ENCODE results near the gene PSD2.

The PSD2 gene

DNA sequence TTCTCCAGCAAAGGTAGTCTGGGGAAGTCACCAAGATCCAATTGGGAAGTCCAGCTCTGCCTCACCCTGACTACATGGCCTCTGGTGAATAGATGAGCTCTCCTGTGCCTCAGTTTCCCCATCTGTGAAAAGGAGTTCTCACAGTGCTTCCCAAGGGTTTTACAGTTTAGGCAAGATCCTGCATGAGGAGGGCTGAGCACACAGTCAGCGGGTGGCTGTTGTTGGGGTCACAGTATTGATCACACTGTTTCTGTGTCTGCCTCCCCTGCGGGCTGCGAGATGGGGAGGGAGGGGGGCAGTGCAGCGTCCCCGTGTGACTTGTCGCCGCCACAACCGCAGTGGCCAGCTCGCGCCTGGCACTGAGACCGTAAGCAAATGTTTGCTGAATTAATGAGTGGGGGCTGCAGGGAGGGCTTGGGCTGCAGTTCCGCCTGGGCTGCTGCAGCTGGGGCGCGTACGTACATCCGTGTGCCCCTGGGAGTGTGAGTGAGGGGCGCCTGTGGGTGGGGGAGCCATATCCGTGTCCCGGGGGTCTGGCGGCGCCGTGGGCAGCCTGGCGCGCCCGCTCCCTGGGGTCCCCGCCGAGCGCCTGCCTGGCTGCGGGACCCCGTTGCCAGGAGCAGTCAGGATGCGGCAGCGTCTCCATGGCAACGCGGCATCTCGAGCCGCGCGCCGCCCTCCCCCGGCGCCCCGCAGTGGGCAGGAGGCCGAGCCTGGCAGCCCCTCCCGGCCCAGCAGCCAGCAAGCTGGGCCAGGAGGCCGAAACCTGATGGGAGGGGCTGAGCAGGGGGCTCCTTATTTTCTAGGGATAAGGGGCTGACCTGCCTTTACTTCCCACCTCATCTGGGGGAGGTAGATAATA lies 31.4 kb upstream of the PSD2 start:
- Histone ChIP-seq H3K4me1 (ENCODE audit: control insufficient read depth in 5 of 5, insufficient read depth in 5 of 5, low read length in 5 of 5) (peaks cover 1 to 31% (median 19%) of the 10 kb centered on the region in 5 donors), H3K36me3 (ENCODE audit: control insufficient read depth in 5 of 5, insufficient read depth in 5 of 5, low read length in 5 of 5) (no peaks in the 10 kb centered on the region), H3K4me3 (ENCODE audit: low read depth in 1 of 5, low read length in 5 of 5) (no peak overlapping the region), H3K27ac (ENCODE audit: low read depth, low read length) (no peak overlapping the region), H3K9me3 (ENCODE audit: control insufficient read depth in 5 of 5, low read length in 5 of 5) (no peaks in the 10 kb centered on the region), H3K9ac (ENCODE audit: low read length in 5 of 5) (no peak overlapping the region), H3K27me3 (ENCODE audit: control insufficient read depth in 5 of 5, insufficient read depth in 4 of 5, low read length in 5 of 5) (peaks cover 14 to 27% (median 26%) of the 10 kb centered on the region in 5 donors)

DNA sequence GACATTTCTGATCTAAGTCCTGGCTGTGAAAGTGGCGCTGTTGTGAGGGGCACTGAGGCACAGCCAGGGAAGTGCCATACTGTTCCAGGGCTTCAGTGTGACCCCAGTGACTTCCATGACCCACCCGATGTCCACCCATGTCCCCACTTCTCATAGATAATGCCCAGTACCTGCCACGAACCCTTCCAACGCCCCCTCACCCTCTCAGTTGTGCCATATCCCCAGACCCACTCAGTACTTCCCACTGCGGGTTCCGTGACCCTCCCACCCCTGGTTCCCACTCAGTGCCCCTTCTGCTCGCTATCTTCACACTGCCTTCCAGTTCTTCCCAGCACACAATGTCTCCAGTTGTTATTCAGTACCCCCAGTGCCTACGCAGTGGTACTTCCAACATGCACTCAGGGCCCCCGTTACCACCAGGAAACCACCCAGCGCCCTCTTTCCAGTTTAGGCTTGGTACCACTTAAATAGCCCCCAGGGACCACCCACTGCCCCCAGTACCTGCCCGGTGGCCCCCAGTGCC lies 30.7 kb upstream of the PSD2 start:
- Histone ChIP-seq H3K4me1 (ENCODE audit: control insufficient read depth in 5 of 5, insufficient read depth in 5 of 5, low read length in 5 of 5) (peaks cover 1 to 39% (median 20%) of the 10 kb centered on the region in 5 donors), H3K27me3 (ENCODE audit: control insufficient read depth in 5 of 5, insufficient read depth in 4 of 5, low read length in 5 of 5) (peaks cover 14 to 26% (median 22%) of the 10 kb centered on the region in 5 donors), H3K9ac (ENCODE audit: low read length in 5 of 5) (no peak overlapping the region), H3K36me3 (ENCODE audit: control insufficient read depth in 5 of 5, insufficient read depth in 5 of 5, low read length in 5 of 5) (no peaks in the 10 kb centered on the region), H3K9me3 (ENCODE audit: control insufficient read depth in 5 of 5, low read length in 5 of 5) (no peaks in the 10 kb centered on the region), H3K4me3 (ENCODE audit: low read depth in 1 of 5, low read length in 5 of 5) (peak overlapping the region in 1 of 5 donors; percentile 62), H3K27ac (ENCODE audit: low read depth, low read length) (no peak overlapping the region)

DNA sequence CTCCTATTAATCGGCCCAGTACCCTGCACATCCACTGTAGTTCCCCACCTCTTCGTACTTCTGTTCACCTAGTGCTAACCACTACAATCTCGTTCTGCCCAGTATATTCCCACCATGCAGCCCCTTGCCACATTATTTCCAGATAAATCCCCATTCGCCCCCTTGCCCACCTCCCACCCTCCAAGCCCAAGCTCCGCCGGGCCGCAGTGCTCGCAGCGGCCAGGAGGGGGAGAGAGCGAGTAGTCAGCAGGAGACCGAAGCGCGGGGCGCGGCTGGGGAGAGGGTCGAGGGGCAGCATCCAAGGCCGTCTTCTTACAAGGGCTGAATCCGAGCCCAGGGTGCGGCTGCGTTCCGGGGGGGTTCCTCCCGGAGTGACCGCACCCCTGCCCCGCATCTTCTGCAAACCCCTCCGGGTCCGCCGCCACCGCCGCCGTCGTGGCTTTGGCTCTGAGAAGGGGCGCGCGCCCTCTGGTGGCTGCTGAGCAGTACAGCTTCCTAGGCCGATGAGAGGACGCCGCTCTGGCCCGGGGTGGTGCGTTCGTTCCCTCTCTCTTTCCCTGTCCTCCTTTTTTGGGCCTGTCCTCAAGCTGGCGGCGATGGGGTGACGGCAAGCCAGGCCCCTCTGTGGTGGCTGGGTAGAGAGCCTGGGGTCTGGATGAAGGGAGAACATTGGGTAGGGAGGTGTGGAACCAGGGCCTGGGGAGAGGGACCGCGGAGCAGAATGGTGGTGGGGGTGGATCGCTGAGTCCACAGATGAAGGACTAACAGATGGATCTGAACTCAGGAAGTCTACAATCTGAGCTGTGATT lies 30.0 kb upstream of the PSD2 start:
- no peak overlapping the region for H3K27ac ChIP-seq (ENCODE audit: low read depth, low read length)
- H3K9ac ChIP-seq (ENCODE audit: low read length in 5 of 5) = peak overlapping the region in 4 of 5 donors; percentile 48 to 58 (median 49)
- peaks cover 1 to 41% (median 20%) of the 10 kb centered on the region in 5 donors for H3K4me1 ChIP-seq (ENCODE audit: control insufficient read depth in 5 of 5, insufficient read depth in 5 of 5, low read length in 5 of 5)
- no peaks in the 10 kb centered on the region for H3K9me3 ChIP-seq (ENCODE audit: control insufficient read depth in 5 of 5, low read length in 5 of 5)
- H3K4me3 ChIP-seq (ENCODE audit: low read depth in 1 of 5, low read length in 5 of 5) = peak overlapping the region in 4 of 5 donors; percentile 57 to 72 (median 62)
- H3K27me3 ChIP-seq (ENCODE audit: control insufficient read depth in 5 of 5, insufficient read depth in 4 of 5, low read length in 5 of 5) = peaks cover 14 to 24% (median 21%) of the 10 kb centered on the region in 5 donors
- no peaks in the 10 kb centered on the region for H3K36me3 ChIP-seq (ENCODE audit: control insufficient read depth in 5 of 5, insufficient read depth in 5 of 5, low read length in 5 of 5)

DNA sequence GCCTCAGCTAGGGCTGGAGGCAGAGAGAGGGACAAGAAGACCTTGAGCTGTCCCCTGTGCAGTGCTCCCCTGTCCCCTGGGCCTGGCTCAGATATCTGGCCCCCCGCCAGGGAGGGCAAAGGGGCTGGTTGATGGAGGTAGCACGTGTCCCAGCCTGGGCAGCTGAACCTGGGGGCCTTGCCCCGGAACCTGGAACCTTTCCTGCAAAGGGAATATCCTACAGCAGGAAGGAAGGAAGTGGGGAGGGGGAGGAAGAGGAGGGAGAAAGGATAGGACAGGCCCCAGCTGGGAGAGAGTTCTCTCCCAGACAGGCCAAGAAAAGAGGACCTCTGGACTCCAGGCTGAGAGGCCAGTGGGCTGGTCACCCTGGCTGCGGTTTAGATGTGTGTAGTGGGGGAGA lies 27.6 kb upstream of the PSD2 start:
- Histone ChIP-seq H3K36me3 (ENCODE audit: control insufficient read depth in 5 of 5, insufficient read depth in 5 of 5, low read length in 5 of 5) (no peaks in the 10 kb centered on the region), H3K4me3 (ENCODE audit: low read depth in 1 of 5, low read length in 5 of 5) (no peak overlapping the region), H3K4me1 (ENCODE audit: control insufficient read depth in 5 of 5, insufficient read depth in 5 of 5, low read length in 5 of 5) (peaks cover 3 to 53% (median 20%) of the 10 kb centered on the region in 5 donors), H3K9me3 (ENCODE audit: control insufficient read depth in 5 of 5, low read length in 5 of 5) (no peaks in the 10 kb centered on the region), H3K27ac (ENCODE audit: low read depth, low read length) (peak overlapping the region; percentile 30), H3K9ac (ENCODE audit: low read length in 5 of 5) (peak overlapping the region in 1 of 5 donors; percentile 30), H3K27me3 (ENCODE audit: control insufficient read depth in 5 of 5, insufficient read depth in 4 of 5, low read length in 5 of 5) (peaks cover 14 to 21% (median 20%) of the 10 kb centered on the region in 5 donors)

DNA sequence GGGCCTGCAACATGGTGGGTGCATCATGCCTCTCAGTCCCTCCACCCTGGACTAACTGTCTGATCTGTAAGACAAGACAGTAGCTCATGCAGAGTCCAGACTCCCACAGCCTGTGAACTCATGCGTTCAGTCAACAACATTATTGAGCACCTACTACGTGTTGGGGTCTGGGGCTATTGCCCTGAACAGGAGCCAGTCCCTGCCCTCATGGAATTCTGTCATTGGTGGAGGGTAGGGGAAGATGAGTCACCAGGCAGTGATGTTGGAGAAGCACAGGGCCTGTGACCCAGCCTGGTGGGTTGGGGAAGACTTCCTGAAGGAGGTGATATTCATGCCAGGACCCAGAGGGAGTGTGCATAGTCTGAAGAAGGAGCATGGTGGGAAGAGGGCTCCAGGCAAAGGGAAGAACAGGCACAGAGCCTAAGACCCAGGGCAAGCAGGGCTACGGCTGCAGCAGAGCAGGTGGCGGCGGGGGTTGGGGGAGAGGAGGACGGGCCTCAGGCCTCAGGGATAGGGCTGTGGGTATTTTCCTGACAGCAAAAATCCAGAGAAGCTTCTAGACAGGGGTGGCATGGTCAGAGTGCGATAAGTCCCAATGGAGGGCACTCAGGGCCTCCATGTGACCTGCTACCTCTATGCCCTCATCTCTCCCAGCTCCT lies 26.7 kb upstream of the PSD2 start:
- Histone ChIP-seq H3K9me3 (ENCODE audit: control insufficient read depth in 5 of 5, low read length in 5 of 5) (no peaks in the 10 kb centered on the region), H3K27me3 (ENCODE audit: control insufficient read depth in 5 of 5, insufficient read depth in 4 of 5, low read length in 5 of 5) (peaks cover 9 to 16% (median 11%) of the 10 kb centered on the region in 5 donors), H3K9ac (ENCODE audit: low read length in 5 of 5) (peak overlapping the region in 1 of 5 donors; percentile 21), H3K4me1 (ENCODE audit: control insufficient read depth in 5 of 5, insufficient read depth in 5 of 5, low read length in 5 of 5) (peaks cover 3 to 55% (median 20%) of the 10 kb centered on the region in 5 donors), H3K4me3 (ENCODE audit: low read depth in 1 of 5, low read length in 5 of 5) (no peak overlapping the region), H3K36me3 (ENCODE audit: control insufficient read depth in 5 of 5, insufficient read depth in 5 of 5, low read length in 5 of 5) (no peaks in the 10 kb centered on the region), H3K27ac (ENCODE audit: low read depth, low read length) (no peak overlapping the region)

DNA sequence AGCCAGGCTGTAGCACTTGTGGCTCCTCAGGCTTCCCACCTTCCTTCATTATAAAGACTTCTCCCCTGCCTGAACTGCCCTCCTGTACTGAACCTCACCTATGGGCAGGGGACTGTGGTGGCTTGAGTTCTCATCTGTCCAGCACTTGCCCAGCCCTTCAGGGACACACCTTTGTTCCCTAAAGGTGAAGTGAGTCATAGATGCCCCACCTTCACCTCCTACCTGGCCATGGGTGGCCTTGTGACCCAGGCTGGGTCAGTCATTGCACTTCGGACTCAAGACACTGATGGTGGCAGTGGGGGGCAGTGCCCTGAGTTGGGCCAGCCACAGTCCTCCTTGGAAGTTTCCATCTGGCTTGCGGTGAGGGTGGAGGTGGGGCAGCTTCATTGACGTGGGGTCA lies 26.1 kb upstream of the PSD2 start:
- H3K36me3 ChIP-seq (ENCODE audit: control insufficient read depth in 5 of 5, insufficient read depth in 5 of 5, low read length in 5 of 5) = no peaks in the 10 kb centered on the region
- no peak overlapping the region for H3K27ac ChIP-seq (ENCODE audit: low read depth, low read length)
- H3K27me3 ChIP-seq (ENCODE audit: control insufficient read depth in 5 of 5, insufficient read depth in 4 of 5, low read length in 5 of 5) = peaks cover 5 to 11% (median 6%) of the 10 kb centered on the region in 5 donors
- no peaks in the 10 kb centered on the region for H3K9me3 ChIP-seq (ENCODE audit: control insufficient read depth in 5 of 5, low read length in 5 of 5)
- H3K9ac ChIP-seq (ENCODE audit: low read length in 5 of 5) = no peak overlapping the region
- no peak overlapping the region for H3K4me3 ChIP-seq (ENCODE audit: low read depth in 1 of 5, low read length in 5 of 5)
- peaks cover 3 to 59% (median 20%) of the 10 kb centered on the region in 5 donors for H3K4me1 ChIP-seq (ENCODE audit: control insufficient read depth in 5 of 5, insufficient read depth in 5 of 5, low read length in 5 of 5)

DNA sequence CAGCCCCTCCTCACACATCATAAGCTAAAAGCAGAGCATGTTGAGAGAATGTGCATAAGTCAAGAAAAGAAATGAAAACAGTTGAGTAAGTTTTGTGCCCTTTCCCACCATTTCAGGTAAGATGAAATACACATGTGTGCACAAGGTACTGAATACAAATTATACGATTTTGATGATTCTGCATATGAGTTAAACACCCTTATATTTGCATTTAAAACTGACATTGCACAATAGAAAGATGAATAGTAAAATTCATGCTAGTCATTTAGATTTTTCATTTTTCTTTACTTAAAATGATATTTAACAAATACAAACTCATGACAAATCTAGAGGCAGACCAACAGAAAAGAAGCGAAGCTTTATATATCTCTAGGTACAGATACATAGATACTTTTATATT lies 24.9 kb upstream of the PSD2 start:
- H3K4me3 ChIP-seq (ENCODE audit: low read depth in 1 of 5, low read length in 5 of 5) = no peak overlapping the region
- no peak overlapping the region for H3K9ac ChIP-seq (ENCODE audit: low read length in 5 of 5)
- peaks cover 0 to 2% (median 0%) of the 10 kb centered on the region in 5 donors for H3K27me3 ChIP-seq (ENCODE audit: control insufficient read depth in 5 of 5, insufficient read depth in 4 of 5, low read length in 5 of 5)
- no peak overlapping the region for H3K27ac ChIP-seq (ENCODE audit: low read depth, low read length)
- H3K4me1 ChIP-seq (ENCODE audit: control insufficient read depth in 5 of 5, insufficient read depth in 5 of 5, low read length in 5 of 5) = peaks cover 5 to 59% (median 25%) of the 10 kb centered on the region in 5 donors
- no peaks in the 10 kb centered on the region for H3K9me3 ChIP-seq (ENCODE audit: control insufficient read depth in 5 of 5, low read length in 5 of 5)
- H3K36me3 ChIP-seq (ENCODE audit: control insufficient read depth in 5 of 5, insufficient read depth in 5 of 5, low read length in 5 of 5) = no peaks in the 10 kb centered on the region

DNA sequence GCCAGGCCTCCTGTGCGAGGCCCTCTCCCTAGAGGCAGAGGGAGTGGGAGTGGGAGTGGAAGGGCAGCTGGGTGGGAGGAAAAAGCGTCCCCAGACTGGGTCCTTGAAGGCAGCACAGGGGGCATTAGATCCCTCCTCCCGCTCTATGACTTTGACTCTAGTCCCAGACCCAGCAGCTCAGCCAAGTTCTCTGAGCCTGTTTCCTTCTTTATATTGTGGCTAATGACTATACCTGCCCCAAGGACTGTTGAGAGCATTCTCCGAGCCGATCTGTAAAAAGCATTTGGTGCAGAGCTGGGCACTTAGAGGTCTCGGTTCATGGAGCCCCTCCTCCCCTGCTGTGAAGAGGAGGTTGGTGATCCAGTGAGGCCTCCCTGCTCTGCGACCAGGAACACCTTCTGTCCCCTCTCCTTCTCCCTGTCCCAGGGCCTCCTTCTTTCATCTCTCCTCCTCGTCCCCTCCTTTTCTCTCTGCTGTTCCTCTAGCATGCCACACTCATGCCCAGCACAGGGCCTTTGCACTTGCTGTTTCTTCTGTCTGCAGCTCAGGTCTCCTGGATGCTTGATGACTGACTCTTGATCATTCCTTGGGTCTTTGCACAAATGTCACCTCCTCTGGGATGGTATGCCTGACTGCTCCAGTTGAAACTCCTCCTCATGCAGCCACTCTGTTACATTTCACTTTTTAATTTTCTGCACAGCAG lies 23.4 kb upstream of the PSD2 start:
- H3K9me3 ChIP-seq (ENCODE audit: control insufficient read depth in 5 of 5, low read length in 5 of 5) = no peaks in the 10 kb centered on the region
- H3K27me3 ChIP-seq (ENCODE audit: control insufficient read depth in 5 of 5, insufficient read depth in 4 of 5, low read length in 5 of 5) = peaks cover 0 to 2% (median 0%) of the 10 kb centered on the region in 5 donors
- no peak overlapping the region for H3K27ac ChIP-seq (ENCODE audit: low read depth, low read length)
- no peaks in the 10 kb centered on the region for H3K36me3 ChIP-seq (ENCODE audit: control insufficient read depth in 5 of 5, insufficient read depth in 5 of 5, low read length in 5 of 5)
- no peak overlapping the region for H3K4me3 ChIP-seq (ENCODE audit: low read depth in 1 of 5, low read length in 5 of 5)
- peaks cover 5 to 55% (median 21%) of the 10 kb centered on the region in 5 donors for H3K4me1 ChIP-seq (ENCODE audit: control insufficient read depth in 5 of 5, insufficient read depth in 5 of 5, low read length in 5 of 5)
- H3K9ac ChIP-seq (ENCODE audit: low read length in 5 of 5) = no peak overlapping the region
